ENCODE data around the gene OR13C4. TPM values are rescaled to one million over a fixed set of nuclear protein-coding genes. Genes with fewer than 3 reads are reported as not detected.
"Not testable (repeated sequence)": the region's sequence is repeated elsewhere in the genome, so short reads cannot be mapped to it uniquely, and the experiment has no call there.

The OR13C4 gene
- not detected in 2 replicates for total RNA-seq (2014; rRNA removed; shearing (Covaris generic))

DNA sequence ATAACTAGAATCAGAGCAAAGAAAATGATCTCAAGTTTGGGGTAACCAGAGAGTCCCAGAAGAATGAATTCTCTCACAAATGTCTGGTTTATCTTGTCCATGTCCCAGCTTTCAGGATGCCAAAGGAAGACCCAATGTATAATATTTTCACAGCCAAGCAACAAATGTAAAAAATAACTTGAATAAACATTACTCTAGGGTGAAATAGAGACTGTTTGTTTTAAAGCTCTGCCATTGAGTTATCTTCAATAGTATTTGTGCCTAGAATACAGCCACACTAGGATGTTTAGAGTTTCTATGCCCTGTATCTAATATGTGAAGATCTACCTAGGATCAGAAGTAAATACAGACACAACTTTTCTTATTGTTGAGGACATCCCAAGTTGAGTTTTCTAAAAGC, at the start of gene OR13C4:
OR13C4 (minus strand) TSS at position 101 of the 400 bp plus-strand sequence; CDS start at position 101, 0 bp downstream.
- no peak for DNase-seq (ENCODE audit: low spot score)

DNA sequence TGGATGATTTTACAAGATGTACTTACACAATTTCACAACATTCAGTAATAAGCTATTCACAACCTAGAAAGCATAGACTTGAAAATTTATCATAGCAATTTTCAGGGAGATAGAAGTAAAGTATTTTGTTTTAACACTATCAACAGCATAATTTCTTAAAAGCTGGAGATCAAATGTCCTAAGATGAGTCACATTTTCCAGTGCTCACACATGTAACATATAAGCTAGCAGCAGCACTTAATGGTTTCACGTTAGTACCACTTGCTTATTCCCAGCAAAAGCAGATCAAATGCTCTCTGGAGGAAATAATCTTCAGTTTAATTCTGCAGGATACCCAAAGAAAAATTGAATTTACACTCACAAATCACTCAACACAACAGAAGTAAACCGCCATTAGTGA, 48.4 kb upstream of the OR13C4 start:
- no peak for DNase-seq (ENCODE audit: low spot score)

DNA sequence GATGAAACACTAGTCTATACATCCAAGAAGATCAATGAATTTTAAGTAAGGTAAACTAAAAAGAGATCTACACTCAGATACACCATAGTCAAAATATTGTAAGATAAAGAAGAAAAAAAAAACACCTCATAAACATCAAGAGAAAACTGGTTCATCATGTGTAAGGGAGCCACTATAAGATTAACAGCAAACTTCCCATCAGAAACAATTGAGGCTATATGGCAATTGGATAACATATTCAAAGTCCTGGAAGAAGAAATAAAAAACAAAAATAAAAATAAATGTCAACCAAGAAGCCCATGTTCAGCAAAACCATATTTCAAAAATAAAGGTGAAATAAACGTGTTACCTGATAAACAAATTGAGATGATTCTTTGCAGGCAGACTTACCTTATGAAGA, 45.6 kb upstream of the OR13C4 start:
- DNase-seq (ENCODE audit: low spot score), result no peak

DNA sequence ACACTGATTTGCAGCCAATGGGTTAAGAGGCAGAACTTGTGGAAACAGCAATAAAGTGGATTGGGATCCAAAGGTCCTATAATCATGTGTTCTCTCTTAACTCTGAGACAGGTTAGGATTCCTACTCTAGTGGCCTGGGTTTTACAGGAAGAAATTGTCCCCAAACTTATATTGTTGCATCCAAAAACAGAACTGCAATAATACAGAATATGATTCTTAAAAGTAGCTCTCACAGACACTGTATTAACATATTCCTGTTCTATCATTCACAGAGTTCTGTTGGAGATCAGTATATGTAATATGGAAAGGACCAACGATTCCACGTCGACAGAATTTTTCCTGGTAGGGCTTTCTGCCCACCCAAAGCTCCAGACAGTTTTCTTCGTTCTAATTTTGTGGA, 41.9 kb upstream of the OR13C4 start, which contains the start of gene OR13C8:
OR13C8 (plus strand) TSS at position 301 of the 400 bp plus-strand sequence; CDS start at position 301, 0 bp downstream.
- DNase-seq (ENCODE audit: low spot score), result no peak

DNA sequence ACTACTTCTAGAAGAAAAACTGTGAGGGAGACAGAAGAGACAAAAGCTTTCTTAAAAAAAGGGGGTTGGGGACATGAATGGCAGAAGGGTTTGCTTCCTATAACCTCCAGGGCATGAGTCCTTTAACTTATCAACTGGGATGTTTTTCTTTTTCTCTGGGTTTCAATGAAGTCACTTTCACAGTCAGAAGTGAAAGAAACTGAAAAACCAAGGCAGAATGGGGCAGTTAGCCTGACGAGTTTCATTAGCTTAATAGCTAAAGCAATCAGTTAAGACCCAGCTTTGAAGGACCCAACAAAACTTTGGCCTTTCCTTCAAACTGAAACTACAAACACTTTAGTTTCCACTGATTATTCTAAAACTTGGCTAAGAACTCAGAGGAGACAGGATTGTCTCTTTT, 37.3 kb upstream of the OR13C4 start:
- no peak for DNase-seq (ENCODE audit: low spot score)

DNA sequence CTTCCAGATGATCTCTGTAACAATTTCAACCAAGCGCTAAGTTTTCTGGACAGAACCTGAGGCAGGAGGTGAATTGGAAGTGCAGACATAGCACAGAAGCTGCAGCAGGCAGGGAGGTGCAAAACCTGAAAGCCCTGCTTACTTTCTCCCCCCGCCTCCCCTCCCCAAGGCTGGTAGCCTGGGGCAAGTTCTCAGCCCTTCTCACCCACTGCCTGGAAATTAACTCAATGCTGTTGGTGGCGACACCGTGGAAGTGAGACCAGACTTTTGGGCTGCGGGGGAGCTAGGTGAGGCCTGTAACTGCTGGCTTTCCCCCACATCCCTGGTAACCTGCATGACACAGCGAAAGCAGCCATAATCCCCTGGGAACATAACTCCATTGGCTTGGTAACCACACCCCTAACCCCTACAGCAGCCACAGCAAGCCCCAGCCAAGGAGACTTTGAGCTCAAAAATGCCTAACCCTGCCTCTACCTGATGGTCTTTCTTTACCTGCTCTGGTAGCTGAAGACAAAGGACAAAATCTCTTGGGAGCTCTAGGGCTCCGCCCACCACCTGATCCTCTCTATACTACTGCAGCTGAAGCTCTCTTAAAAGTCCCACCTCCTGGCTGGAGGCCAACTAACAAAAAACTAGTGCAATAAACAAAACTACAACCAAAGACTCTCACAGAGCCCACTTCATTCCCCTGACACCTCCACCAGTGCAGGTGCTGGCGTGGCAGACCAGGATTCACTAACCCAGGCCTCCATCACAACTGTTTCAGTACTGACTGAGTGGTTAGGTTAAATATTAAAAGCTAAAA, 30.0 kb upstream of the OR13C4 start:
- no peak for DNase-seq (ENCODE audit: low spot score)

DNA sequence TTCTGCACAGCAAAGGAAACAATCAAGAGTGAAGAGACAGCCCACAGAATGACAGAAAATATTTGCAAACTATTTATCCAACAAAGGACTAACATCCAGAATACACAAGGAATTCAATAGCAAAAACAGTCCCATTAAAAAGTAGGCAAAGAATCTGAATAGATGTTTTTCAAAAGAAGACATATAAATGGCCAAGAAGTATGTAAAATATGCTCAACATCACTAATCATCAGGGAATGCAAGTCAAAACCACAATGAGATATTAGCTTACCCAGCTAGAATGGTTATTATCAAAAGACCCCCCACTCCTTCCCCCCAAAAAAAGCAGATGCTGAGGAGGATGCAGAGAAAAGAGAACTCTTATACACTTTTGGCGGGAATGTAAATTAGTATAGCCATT, 28.5 kb upstream of the OR13C4 start:
- no peak for DNase-seq (ENCODE audit: low spot score)

DNA sequence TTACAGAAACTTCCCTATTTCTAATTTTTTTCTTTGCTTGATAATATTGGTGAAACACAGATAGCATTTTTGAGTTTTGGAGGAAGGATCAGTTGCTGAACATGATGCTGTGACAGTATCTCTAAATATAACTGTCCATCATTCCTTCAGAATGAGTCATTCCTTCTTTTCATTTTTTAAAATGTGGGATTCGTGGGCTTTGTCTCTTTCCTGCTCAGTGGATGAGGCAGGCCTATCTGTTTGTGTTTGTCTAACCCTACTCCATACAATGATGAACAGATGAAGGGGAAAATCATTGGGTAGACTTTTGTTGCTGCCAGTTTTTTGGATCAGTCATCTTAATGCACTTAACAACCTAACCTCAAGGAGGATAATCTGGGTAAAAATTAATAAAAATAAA, 26.3 kb upstream of the OR13C4 start:
- DNase-seq (ENCODE audit: low spot score), result no peak

DNA sequence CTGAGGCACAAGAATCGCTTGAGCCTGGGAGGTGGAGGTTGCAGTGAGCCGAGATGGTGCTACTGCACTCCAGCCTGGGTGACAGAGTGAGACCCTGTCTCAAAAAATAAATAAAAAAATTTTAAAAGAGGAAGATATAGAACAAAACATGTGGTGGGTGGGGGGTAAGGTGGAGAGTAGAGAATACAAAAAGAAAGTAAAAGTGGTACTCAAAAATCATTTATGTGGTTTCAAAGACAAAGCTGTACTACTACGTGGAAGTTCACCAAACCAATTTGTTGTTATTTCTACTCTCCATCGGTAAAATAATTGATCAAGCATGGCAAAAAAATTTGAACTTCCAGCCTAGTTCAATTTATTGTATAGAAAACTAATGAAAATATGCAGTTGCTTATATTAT, 17.6 kb upstream of the OR13C4 start:
- DNase-seq (ENCODE audit: low spot score), result no peak

DNA sequence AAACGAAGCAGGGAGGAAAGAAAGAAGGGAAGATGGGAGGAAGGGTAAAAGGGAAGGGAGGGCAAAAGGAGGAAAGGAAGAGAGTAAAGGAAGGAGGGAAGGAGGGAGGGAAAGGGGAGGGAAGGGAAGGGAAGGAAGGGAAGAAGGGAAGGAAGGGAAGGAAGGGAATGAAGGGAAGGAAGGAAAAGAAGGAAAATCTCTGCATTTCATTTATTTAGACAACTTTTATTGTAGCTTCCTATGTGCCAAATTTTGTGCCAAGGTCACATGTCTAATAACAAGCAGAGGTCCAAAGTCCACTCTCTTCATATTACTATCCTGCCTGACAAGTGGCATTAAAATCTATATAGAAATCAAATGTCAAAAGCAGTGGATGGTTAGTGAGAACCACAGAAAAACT, 12.3 kb upstream of the OR13C4 start:
- no peak for DNase-seq (ENCODE audit: low spot score)

DNA sequence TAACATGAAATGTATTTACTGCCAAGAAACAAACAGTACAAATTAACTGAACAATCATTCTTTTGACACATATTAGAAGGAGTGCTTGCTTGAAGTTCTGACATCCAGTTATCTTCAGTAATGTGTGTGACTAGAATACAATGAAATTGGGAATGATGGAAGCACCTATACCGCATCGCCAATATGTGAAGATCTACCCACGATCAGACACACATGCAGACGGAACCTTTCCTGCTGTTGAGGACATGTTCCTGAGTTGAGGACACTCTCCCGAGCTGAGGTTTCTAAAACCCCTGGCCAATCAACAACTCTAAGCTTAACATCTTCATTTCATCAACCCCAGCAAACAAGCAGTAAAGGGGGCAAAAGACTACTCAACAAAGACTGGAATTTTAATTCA, 9.7 kb upstream of the OR13C4 start, which contains the start of gene OR13C3:
OR13C3 (minus strand) TSS at position 101 of the 400 bp plus-strand sequence. CDS start 133 bp downstream, outside the sequence.
- DNase-seq (ENCODE audit: low spot score), result no peak

DNA sequence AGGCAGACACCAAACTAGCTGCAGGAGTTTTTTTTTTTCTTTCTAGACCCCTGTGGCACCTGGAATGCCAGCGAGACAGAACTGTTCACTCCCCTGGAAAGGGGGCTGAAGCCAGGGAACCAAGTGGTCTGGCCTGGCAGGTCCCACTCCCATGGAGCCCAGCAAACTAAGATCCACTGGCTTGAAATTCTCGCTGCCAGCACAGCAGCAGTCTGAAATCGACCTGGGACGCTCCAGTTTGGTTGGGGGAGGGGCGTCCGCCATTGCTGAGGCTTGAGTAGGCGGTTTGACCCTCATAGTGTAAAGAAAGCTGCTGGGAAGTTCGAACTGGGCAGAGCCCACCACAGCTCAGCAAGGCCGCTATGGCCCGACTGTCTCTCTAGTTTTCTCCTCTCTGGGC, 6.8 kb downstream of the OR13C4 start:
- not testable (repeated sequence) for DNase-seq (ENCODE audit: low spot score)

DNA sequence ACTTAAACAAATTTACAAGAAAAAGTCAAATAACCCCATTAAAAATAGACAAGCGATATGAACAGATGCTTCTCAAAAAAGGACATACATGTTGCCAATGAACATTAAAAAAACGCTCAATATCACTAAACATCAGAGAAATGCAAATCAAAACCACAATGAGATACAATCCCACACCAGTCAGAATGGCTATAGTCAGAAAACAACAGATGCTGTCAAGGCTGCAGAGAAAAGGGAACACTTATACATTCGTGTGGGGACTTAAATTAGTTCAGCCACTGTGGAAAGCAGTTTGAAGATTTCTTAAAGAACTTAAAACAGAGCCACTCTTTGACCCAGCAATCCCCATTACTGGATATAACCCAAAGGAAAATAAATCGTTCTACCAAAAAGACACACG, 12.1 kb downstream of the OR13C4 start:
- DNase-seq (ENCODE audit: low spot score), result no peak

DNA sequence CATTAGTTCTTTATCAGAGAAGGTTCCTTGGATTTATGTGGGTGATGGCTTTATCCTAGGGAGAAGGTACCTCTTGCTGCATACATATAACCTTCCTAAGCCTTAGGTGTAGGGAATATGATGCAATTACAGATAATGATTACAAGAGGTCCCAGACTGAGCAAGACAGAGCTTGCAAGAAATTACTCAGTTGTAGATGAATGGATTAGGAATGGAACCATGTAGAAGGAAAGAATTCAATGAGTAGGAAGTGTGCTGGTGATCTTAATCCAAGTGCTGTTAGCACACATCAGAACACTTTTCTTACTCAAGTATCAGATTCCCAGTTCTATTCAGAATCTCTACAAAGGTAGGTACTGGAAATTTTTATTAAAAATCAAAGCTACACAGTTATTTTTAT, 20.4 kb downstream of the OR13C4 start:
- no peak for DNase-seq (ENCODE audit: low spot score)

DNA sequence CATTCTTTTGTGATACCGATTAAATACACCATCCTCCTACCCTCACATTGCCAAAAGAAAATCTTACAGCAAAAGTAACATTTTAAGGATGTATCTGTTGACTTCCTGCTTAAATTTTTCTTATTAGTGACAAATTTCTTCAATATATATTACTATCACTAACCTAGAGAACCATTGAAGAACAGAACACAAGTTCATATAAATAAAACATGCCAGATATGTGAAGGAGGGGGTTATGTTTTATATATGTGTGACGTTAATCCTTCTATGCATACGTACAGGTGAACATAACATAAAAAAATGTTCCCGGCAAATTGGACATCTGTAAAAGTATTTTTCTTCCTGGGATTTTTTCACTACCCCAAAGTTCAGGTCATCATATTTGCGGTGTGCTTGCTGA, 23.0 kb downstream of the OR13C4 start, which contains the start of gene OR13F1:
OR13F1 (plus strand) TSS at position 301 of the 400 bp plus-strand sequence; CDS start at position 301, 0 bp downstream.
- DNase-seq (ENCODE audit: low spot score), result no peak

DNA sequence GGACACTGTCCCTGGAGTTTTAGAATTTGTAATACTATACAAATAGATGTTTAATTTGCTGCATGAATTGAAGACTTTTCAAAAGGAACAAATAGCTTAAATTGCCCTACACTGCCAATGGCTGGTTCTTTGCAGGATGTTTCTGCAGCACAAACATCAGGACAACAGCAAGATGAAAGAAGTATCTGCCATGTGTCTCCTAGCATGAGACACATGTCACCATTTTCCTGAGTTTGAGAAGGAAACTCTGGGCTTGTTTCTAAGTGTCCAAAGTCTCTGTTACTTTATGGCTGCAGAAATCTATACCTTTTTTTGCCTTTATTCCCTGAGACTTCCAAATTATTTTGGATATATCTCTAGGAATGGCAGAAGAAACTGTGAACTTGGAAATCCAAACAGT, 23.6 kb downstream of the OR13C4 start:
- no peak for DNase-seq (ENCODE audit: low spot score)

DNA sequence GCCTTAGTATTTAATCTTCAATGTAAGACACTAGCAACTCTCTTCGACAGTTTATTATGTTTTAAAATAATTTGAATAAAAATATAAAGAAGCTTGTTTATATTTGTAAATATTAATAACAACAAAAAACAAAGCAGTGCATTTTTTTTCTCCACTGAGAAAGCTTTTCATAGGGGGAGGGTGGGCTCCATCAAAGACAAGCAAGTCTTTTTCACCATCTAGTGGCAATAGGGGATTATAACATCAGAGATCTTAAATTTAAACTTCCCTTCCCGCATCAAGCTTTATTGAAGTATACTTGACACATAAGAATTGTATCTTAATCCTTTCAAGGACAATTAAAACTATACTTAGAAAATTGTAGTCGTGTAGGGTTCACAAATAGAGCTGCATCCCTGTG, 32.2 kb downstream of the OR13C4 start:
- no peak for DNase-seq (ENCODE audit: low spot score)

DNA sequence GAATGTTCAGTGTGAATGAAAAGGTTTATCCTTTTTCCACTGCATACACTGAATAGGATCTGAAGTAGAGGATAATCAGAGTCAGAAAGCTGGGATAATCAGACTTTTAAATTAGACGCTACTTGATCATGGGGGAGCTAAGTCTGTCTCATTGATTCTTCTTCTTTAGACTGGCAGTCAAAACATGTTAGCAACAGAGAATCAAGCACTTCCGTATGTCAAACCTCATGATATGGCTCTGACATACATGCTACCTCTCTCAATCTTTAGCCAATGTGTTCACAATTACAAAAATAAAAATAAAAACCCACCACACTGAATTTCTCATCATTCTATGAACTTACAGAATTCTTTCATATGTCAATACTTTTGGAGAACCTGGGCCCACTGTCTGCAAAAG, 42.0 kb downstream of the OR13C4 start:
- no peak for DNase-seq (ENCODE audit: low spot score)

DNA sequence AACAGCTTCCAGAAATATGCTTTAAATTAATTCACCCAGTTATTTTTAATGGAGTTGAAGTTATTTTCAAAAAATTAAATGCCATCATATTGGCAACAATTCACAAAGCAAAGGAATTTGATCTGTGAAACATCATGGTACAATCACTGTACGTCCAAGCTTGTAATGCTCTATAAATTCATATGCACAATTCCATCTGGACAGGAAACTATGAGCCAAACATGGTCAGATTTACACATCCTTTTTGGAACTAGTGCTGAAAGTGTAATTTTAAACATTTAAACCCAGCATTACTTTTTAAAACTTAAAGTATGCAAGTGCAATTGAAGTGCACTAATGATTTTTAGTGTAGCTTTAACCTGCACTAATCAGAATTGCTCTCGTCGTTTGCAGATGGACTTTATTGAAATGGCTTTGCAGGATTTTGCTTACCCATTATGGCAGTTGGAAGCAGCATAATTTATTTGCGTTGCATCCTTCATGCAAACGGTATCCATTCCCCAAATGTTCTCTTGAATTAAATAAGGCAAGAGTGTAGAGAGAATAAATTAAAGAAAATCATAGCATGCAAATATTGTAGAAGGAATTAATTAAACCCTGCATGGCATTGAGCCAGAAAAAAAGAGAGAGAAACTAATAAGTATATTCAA, 44.0 kb downstream of the OR13C4 start:
- no peak for DNase-seq (ENCODE audit: low spot score)
